HUDEP-2 (cell line): Measurements from ENCODE around the gene PSME2.

Experiments used
- DNase-seq, 76 experiments: peaks; one replicate each; lab custom pipeline; 2025; ENCODE audit not compliant: unreplicated experiment in 76 of 76; lab: John Stamatoyannopoulos, UW

The PSME2 gene

DNA sequence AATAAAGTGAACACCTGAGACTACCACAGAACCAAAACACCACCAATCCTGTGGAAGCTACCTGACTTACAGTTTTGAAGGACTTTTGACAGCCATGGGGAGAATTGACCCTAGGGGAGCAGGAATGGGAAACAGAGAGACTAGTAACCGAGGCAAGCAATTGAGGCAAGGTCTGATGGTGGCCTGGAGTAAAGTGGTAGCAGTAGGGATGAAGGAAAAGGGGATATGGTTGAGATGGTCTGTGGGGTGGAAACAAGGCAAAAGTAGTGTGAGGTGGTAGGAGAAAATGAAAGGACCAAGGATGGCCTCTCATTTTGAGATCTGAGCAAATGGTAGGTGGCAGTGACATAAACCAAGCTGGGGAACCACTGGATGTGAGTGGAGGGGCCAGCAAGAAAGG is 10.4 kb upstream of the PSME2 start:
- no peak for DNase-seq

DNA sequence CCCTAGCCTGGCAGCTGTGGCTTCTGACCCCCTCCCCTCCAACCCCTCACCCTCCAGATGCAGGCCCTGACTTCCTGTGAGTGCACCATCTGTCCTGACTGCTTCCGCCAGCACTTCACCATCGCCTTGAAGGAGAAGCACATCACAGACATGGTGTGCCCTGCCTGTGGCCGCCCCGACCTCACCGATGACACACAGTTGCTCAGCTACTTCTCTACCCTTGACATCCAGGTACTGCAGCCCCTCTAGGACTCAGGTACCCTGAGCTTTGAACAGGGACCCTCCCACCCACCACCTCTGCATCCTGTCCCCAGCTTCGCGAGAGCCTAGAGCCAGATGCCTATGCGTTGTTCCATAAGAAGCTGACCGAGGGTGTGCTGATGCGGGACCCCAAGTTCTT is 8.7 kb upstream of the PSME2 start:
- DNase-seq: no peak

GRCh38 chr14:24151404-24152080 is 5.1 kb upstream of the PSME2 start:
- DNase-seq: no peak

DNA sequence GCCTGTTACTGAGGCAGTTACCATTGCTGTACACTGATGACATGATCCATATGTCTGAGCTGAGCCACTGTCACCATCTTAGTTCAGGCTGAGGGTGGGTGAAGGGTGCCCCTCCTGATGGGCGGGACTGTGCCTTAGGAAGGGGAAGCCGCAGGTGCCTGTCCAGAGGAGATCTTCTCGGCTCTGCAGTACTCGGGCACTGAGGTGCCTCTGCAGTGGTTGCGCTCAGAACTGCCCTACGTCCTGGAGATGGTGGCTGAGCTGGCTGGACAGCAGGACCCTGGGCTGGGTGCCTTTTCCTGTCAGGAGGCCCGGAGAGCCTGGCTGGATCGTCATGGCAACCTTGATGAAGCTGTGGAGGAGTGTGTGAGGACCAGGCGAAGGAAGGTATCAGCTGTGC is 4.6 kb upstream of the PSME2 start:
- no peak for DNase-seq

GRCh38 chr14:24150567-24150966 is 4.2 kb upstream of the PSME2 start:
- DNase-seq: no peak

GRCh38 chr14:24150061-24150460 is 3.7 kb upstream of the PSME2 start:
- no peak for DNase-seq

DNA sequence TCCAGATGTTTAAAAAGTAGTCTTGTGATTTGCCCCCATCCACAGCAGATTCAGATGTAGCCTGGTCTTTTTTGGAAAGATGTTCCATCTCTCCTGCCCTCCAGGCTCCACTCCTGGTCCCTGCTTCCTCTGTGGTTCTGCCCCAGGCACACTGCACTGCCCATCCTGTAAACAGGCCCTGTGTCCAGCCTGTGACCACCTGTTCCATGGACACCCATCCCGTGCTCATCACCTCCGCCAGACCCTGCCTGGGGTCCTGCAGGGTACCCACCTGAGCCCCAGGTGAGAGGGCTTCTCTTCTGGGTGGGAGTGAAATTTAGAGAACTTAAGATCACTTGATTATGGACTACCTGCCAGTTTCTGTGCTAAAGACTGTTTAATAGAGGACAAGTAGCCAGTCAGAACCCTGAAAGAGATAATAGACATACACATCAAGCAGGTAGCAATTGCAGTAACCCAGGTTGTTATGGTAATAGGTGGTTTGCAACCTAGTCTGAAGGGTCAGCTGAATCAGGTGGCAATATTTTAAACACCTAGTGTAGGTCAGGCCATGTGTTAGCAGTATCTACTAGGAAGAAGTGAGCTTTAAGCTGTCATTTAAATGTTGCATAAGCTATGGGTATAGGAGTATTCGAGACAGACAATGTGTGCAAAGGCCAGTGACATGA is 3.0 kb upstream of the PSME2 start:
- no peak for DNase-seq

- DNase-seq: peak in 2 of 76 experiments; percentile 3 to 12
Measured at GRCh38 chr14:24147761-24148428, 1.5 kb upstream of the PSME2 start.

- peak; percentile 47 to 99 (median 95) for DNase-seq
Measured at GRCh38 chr14:24146978-24147760, 759 bp upstream of the PSME2 start, which contains the start of gene RNF31. Gene RNF31 (plus strand): TSS chr14:24147498. CDS start chr14:24147699, 201 bp downstream.

- DNase-seq: no peak
Measured at GRCh38 chr14:24145690-24146452, 539 bp downstream of the PSME2 start.

- DNase-seq: no peak
Measured at GRCh38 chr14:24145219-24145618, 1.2 kb downstream of the PSME2 start.

DNA sequence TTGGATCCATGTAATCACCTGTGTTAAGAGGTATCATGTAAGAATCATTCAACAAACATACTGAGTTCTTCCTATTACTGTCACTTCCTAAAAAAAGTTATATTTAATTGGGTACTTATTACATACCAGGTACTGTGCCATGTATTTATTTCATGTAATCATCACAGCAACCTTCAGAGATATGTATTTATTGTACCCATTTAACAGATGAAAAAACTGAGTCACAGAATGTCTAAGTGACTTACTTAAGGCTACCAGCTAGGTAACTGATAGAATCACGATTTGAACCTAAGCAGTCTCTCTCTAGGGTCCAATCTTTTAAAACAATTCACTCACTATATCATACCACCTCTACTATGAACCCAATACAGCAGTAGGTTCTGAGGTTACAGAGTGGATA is 2.0 kb downstream of the PSME2 start:
- DNase-seq: no peak

- DNase-seq: no peak
Measured at GRCh38 chr14:24143511-24143910, 2.9 kb downstream of the PSME2 start.

GRCh38 chr14:24141097-24141880 is 5.1 kb downstream of the PSME2 start, which contains the start of gene EMC9:
Gene EMC9 (minus strand): TSS chr14:24141591. CDS start chr14:24141304, 287 bp downstream.
- peak; percentile 87 to 100 (median 99) for DNase-seq

GRCh38 chr14:24139272-24139934 is 7.0 kb downstream of the PSME2 start:
- peak in 1 of 76 experiments; percentile 5 for DNase-seq

DNA sequence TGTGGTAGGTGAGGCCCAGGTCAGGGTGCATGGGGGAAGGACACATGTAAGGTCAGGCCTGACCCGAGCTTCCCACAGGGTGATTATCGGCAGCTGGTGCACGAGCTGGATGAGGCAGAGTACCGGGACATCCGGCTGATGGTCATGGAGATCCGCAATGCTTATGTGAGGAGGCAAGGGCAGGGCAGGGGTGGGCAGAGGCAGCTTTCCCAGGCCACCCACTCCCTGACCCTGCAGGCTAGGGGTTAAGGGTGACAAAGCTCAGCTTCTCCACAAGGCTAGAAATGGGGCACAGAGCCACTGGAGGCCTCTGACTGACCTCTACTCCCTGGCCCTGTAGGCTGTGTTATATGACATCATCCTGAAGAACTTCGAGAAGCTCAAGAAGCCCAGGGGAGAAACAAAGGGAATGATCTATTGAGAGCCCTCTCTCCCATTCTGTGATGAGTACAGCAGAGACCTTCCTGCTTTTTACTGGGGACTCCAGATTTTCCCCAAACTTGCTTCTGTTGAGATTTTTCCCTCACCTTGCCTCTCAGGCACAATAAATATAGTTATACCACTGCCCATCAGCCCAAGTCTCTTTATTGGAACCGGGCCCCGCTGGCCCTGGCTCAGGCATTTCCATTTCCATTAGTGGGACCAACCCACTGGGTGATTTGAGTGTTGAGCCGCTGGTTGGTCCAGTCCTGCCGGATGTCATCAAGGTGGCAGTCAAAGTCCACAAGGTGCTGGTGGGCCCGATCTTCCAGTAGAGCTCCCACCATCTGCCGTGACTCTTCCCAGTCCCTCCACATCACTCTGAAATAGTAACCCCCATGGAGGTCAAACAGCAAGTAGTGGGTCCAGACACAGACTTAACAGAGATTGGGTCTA is 7.8 kb downstream of the PSME2 start:
- no peak for DNase-seq

DNA sequence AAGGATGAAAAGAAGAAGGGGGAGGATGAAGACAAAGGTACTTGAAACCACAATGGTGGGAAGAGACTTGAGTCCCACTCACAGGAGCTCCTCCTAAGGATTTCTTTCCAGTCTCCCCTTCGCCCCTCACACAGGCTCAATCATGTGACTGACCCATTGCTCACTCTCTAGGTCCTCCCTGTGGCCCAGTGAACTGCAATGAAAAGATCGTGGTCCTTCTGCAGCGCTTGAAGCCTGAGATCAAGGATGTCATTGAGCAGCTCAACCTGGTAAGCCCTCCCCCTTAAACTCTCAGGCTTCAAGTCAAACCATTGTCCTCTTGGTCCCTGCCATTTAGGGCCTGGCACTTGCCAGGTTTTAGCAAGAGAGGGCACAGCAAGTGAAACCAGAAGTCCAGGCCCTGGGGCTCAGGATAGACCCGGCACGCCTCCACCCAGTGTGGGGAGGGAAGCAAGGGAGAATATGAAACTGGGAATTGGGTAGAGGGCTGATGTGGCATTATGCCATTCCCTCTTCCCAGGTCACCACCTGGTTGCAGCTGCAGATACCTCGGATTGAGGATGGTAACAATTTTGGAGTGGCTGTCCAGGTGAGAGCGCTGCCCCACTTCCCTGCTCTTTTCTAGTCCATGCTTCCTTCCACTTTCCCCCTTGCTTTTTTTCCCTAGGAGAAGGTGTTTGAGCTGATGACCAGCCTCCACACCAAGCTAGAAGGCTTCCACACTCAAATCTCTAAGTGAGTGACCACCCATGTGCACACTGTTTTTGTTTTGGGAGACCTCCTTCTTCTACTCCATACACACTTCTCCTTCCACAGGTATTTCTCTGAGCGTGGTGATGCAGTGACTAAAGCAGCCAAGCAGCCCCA is 8.6 kb downstream of the PSME2 start:
- no peak for DNase-seq
